ENCODE data around the gene COX14. TPM values are rescaled to one million over a fixed set of nuclear protein-coding genes. Genes with fewer than 3 reads are reported as not detected.
"Not testable (repeated sequence)": the region's sequence is repeated elsewhere in the genome, so short reads cannot be mapped to it uniquely, and the experiment has no call there.

Gene COX14
- total RNA-seq, 2 experiments from 2014 or later = 55.1 to 64.5 TPM

DNA sequence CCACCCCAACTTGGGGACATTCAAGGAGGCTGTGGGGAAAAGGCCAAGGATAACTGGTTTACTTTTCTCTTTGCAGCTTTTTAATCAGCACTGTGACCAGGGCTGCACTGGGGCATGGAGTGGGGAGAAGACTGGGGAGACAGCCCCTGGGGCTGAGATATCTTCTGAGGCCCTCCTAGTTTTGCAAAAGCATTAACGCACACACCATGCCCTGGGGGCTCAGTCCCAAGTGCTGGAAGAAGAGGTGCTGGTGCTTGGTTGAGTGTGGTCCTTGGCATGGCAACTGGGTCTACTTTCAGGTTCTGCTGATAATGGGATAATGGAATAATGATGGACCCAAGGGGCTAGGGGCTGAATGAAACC, 36.2 kb upstream of the COX14 start:
- Mint-ChIP-seq H3K27ac (no peak overlapping the region), H3K4me1 (peaks cover 4% of the 10 kb centered on the region), H3K9me3 (ENCODE audit: low read depth) (no peaks in the 10 kb centered on the region), H3K4me3 (no peak overlapping the region), H3K36me3 (no peaks in the 10 kb centered on the region), H3K27me3 (no peaks in the 10 kb centered on the region)
- ATAC-seq = no peak
- no peak for DNase-seq
- CTCF ChIA-PET = interaction anchor here (1.4 to 11.6 kb wide), 9 partner anchors 9 to 242 kb away, joined by 3 to 221 read pairs (median 7); partner anchors contain the start of genes COX14 and SMARCD1

DNA sequence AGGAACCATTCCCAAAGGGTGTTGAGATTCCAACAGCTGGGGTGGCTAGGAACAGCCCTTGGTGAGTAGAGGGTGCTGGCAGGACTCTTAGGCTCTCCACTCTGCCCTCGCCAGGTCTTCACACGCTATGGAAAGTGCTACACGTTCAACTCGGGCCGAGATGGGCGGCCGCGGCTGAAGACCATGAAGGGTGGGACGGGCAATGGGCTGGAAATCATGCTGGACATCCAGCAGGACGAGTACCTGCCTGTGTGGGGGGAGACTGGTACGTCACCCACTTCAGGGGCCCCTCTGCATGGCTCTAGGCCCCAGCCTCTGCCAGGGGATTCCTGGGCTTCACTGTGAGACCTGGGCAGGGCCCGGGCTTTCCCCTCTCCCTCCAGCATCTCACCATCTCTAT, 34.9 kb upstream of the COX14 start:
- Mint-ChIP-seq H3K27me3 (no peaks in the 10 kb centered on the region), H3K9me3 (ENCODE audit: low read depth) (no peaks in the 10 kb centered on the region), H3K27ac (no peak overlapping the region), H3K4me1 (peaks cover 2% of the 10 kb centered on the region), H3K36me3 (no peaks in the 10 kb centered on the region), H3K4me3 (no peak overlapping the region)
- DNase-seq (no peak), ATAC-seq (no peak)
- CTCF ChIA-PET = interaction anchor here (1.2 to 11.6 kb wide), 8 partner anchors 10 to 253 kb away, joined by 3 to 221 read pairs (median 6); partner anchors contain the start of gene COX14

DNA sequence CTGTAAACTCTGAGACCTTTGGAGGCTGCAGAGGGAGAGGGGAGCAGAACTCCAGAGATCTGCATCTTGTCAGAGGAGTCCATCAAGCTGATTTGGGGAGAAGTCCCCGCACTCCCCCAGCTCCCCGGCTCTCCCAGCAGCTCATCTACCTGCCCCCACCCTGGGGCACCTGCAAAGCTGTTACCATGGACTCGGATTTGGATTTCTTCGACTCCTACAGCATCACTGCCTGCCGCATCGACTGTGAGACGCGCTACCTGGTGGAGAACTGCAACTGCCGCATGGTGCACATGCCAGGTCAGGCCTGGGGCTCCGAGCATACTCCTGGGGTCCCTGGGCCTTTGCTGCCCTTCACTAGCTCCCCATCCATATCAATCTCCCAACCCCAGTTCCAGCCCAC, 33.8 kb upstream of the COX14 start:
- Mint-ChIP-seq H3K4me1 (peaks cover 2% of the 10 kb centered on the region), H3K36me3 (no peaks in the 10 kb centered on the region), H3K4me3 (no peak overlapping the region), H3K9me3 (ENCODE audit: low read depth) (no peaks in the 10 kb centered on the region), H3K27me3 (no peaks in the 10 kb centered on the region), H3K27ac (no peak overlapping the region)
- ATAC-seq (no peak), DNase-seq (no peak)
- CTCF ChIA-PET = interaction anchor here (0.6 to 1.8 kb wide), 4 partner anchors 11 to 941 kb away, joined by 3 to 8 read pairs (median 3); no protein-coding TSS in a partner anchor

DNA sequence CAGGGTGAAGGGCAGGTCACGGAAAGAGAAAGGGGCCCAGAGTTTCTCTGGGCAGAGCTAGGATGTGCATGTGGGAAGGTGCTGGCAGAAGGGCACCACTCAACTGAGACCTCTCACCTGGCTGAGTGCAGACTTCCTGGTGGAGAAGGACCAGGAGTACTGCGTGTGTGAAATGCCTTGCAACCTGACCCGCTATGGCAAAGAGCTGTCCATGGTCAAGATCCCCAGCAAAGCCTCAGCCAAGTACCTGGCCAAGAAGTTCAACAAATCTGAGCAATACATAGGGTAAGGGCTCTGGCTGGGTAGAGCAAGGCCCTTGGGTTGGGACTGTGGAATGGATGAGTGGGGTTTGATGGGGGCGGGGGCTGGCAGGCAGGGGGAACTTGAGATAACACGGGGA, 32.3 kb upstream of the COX14 start:
- CTCF ChIA-PET = interaction anchor here (1.1 to 1.5 kb wide), 2 partner anchors 9 to 235 kb away, joined by 3 to 6 read pairs; no protein-coding TSS in a partner anchor
- H3K27me3 Mint-ChIP-seq = no peaks in the 10 kb centered on the region
- H3K27ac Mint-ChIP-seq = no peak overlapping the region
- no peak overlapping the region for H3K4me3 Mint-ChIP-seq
- peaks cover 9% of the 10 kb centered on the region for H3K4me1 Mint-ChIP-seq
- H3K9me3 Mint-ChIP-seq (ENCODE audit: low read depth) = no peaks in the 10 kb centered on the region
- ATAC-seq (no peak), DNase-seq (no peak)
- H3K36me3 Mint-ChIP-seq = no peaks in the 10 kb centered on the region

DNA sequence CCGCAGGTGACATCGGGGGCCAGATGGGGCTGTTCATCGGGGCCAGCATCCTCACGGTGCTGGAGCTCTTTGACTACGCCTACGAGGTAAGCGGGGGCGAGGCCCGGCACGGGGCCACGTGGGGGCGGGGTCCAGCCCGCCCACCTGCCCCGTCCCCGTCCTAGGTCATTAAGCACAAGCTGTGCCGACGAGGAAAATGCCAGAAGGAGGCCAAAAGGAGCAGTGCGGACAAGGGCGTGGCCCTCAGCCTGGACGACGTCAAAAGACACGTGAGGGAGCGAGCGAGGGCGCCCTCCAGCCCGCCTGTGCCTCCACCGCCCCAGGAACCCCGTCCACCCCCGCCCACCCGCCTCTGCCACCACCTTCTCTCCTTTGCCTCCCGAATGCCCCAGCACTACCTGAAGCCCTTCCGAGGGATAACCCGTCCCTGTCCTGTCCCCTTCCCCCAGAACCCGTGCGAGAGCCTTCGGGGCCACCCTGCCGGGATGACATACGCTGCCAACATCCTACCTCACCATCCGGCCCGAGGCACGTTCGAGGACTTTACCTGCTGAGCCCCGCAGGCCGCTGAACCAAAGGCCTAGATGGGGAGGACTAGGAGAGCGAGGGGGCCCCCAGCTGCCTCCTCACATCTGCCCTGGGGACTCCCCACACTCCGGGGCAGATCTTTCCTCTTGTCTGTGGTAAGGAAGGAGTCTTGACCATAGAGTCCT, 30.8 kb upstream of the COX14 start:
- DNase-seq = no peak
- CTCF ChIA-PET = interaction anchor here (1.1 kb wide), 1 partner anchor 29 kb away, joined by 3 read pairs; no protein-coding TSS in a partner anchor
- Mint-ChIP-seq H3K27me3 (no peaks in the 10 kb centered on the region), H3K27ac (no peak overlapping the region), H3K9me3 (ENCODE audit: low read depth) (no peaks in the 10 kb centered on the region), H3K36me3 (no peaks in the 10 kb centered on the region), H3K4me1 (peaks cover 14% of the 10 kb centered on the region), H3K4me3 (no peak overlapping the region)
- ATAC-seq = no peak

DNA sequence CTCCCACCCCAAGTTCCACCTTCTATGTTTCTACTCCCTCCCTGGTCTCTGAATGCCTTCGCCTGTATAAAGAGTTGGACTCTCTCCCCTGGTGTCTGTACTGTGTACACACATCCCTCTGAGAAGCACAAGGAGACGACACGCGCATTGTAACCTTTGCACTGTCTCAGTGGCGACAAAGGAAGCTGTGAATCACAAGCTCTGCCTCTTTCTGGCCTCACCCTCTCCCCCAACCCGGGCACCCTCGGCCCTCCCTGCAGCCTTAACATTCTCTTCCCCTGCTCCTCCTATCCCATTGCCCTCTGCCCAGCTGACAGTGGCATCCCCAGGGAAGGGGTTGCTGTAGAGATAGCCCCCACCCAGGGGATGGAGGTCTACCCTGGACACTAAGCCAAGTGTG, 29.4 kb upstream of the COX14 start:
- no peak for DNase-seq
- no peak for ATAC-seq
- Mint-ChIP-seq H3K27me3 (no peaks in the 10 kb centered on the region), H3K9me3 (ENCODE audit: low read depth) (no peaks in the 10 kb centered on the region), H3K4me3 (no peak overlapping the region), H3K27ac (no peak overlapping the region), H3K36me3 (no peaks in the 10 kb centered on the region), H3K4me1 (peaks cover 25% of the 10 kb centered on the region)
- CTCF ChIA-PET = interaction anchor here (1.1 to 3.0 kb wide), 7 partner anchors 12 to 116 kb away, joined by 3 to 13 read pairs (median 4); no protein-coding TSS in a partner anchor

DNA sequence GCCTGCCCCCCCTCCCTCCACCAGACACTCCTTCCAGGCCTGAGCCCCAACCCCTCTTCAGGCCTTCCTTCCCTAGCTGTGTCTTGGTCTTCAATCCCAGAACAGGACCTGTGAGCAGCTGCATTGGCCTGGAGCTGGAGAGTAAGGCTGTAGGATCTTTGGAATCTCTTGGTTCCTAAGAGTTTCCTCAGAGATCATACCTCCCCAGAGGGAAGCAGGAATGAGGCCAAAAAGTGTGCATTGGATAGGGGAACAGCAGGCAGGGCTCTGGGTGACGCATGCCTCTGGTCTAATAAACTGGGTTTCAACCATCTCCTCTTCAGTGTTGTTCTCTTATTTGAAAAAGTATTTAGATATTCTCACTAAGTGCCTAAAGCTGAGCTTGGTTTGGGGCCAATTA, 28.7 kb upstream of the COX14 start:
- H3K27me3 Mint-ChIP-seq = no peaks in the 10 kb centered on the region
- H3K4me3 Mint-ChIP-seq = peak overlapping the region; percentile 61
- H3K27ac Mint-ChIP-seq = peak overlapping the region; percentile 74
- no peaks in the 10 kb centered on the region for H3K9me3 Mint-ChIP-seq (ENCODE audit: low read depth)
- ATAC-seq (no peak), DNase-seq (no peak)
- peaks cover 31% of the 10 kb centered on the region for H3K4me1 Mint-ChIP-seq
- peaks cover under 1% of the 10 kb centered on the region for H3K36me3 Mint-ChIP-seq
- CTCF ChIA-PET = interaction anchor here (1.1 to 3.0 kb wide), 7 partner anchors 13 to 117 kb away, joined by 3 to 13 read pairs (median 4); no protein-coding TSS in a partner anchor

DNA sequence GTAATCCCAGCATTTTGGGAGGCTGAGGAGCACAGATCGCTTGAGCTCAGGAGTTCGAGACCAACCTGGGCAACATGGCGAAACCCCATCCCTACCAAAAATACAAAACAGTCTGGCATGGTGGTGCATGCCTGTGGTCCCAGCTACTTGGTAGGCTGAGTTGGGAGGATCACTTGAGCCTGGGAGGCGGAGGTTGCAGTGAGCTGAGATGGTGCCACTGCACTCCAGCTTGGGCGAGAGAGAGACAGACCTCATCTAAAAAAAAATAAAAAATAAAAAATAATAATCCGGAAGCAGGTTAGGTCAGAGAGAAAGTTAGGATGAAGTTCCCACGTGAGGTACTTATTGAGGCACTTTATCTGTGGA, 27.6 kb upstream of the COX14 start:
- CTCF ChIA-PET = interaction anchor here (0.7 to 6.8 kb wide), 17 partner anchors 9 to 964 kb away, joined by 3 to 70 read pairs (median 5); partner anchors contain the start of genes CERS5, COX14, LETMD1 and LIMA1
- H3K4me1 Mint-ChIP-seq = peaks cover 38% of the 10 kb centered on the region

DNA sequence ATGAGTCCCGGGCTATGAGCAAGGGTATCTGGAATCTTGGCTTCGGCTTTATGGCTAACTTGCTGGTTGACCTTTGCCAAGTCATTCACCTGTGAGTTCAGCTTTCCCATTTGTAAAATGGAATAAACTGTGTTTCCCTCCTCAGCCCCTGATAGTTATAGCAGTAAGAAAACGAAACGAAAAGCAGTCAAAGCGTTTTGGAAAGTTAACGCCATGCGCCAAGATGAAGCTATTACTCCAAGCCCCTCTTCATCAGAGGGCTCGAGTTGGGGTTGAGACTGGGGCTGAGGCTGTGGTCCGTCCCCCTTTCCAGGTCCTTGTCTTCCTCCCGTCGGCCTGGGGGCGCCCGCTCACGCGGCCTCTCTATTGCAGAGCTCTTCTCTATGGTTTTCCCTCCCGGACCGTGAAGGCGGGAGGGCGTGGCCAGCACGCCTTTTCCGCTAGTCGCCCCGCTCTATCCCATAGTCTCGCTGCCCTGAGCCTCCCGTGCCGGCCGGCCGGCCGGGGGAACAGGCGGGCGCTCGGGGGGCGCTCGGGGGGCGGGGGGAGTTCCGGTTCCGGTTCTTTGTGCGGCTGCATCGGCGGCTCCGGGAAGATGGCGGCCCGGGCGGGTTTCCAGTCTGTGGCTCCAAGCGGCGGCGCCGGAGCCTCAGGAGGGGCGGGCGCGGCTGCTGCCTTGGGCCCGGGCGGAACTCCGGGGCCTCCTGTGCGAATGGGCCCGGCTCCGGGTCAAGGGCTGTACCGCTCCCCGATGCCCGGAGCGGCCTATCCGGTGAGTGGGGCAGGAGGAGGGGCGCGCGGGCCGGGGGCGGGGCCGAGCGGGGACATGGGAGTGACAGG, 27.0 kb upstream of the COX14 start, which contains the start of gene SMARCD1:
Gene SMARCD1 (plus strand): TSS at position 568 of the 840 bp plus-strand sequence. CDS start 28 bp downstream, at position 596.
- no peaks in the 10 kb centered on the region for H3K27me3 Mint-ChIP-seq
- H3K4me3 Mint-ChIP-seq = peak within 1 kb of the TSS; percentile 88
- CTCF ChIA-PET = interaction anchor here (0.7 to 6.8 kb wide), 19 partner anchors 10 to 963 kb away, joined by 3 to 70 read pairs (median 5); partner anchors contain the start of genes CERS5, COX14, LETMD1 and LIMA1
- H3K27ac Mint-ChIP-seq = peak within 1 kb of the TSS; percentile 95
- peak; percentile 86 for ATAC-seq
- H3K9me3 Mint-ChIP-seq (ENCODE audit: low read depth) = no peaks in the 10 kb centered on the region
- H3K36me3 Mint-ChIP-seq = peaks cover 13% of the 10 kb centered on the region
- peak; percentile 90 for DNase-seq
- peaks cover 38% of the 10 kb centered on the region for H3K4me1 Mint-ChIP-seq

More for the DNA sequence above, 27.6 kb upstream of the COX14 start:
- ATAC-seq; H3K27me3 Mint-ChIP-seq; H3K9me3 Mint-ChIP-seq (ENCODE audit: low read depth); H3K36me3 Mint-ChIP-seq; DNase-seq: not testable (repeated sequence)
- Mint-ChIP-seq H3K27ac (peak overlapping the region; percentile 95), H3K4me3 (peak overlapping the region; percentile 88)

DNA sequence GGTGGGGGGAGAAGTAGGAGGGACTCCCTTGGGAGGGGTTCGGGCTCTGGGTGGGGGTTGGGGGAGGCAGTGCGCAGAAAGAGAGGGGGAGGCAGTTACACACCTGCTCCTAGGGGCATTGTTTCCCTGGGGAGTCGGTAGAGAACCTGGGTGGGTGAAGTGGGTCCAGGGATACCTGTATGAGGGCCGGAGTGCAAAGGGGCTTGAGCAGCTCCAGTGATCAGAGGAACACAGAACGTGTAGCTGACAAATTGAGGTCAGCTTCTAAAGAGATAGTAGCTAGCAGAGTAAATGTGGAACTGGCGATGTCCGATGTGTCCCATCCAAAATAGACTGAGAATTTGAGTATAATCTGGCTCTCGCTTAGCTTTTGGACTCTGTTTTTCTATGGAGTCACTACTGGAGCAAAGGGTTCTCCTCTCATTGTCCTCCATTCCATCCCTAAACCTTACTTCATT, 26.4 kb upstream of the COX14 start:
- Mint-ChIP-seq H3K36me3 (peaks cover 17% of the 10 kb centered on the region), H3K4me3 (peak overlapping the region; percentile 86), H3K4me1 (peaks cover 38% of the 10 kb centered on the region), H3K9me3 (ENCODE audit: low read depth) (no peaks in the 10 kb centered on the region), H3K27ac (peak overlapping the region; percentile 89), H3K27me3 (no peaks in the 10 kb centered on the region)
- ATAC-seq = no peak
- DNase-seq = no peak
- CTCF ChIA-PET = interaction anchor here (0.8 to 6.8 kb wide), 13 partner anchors 10 to 229 kb away, joined by 3 to 70 read pairs (median 6); partner anchors contain the start of genes CERS5, COX14 and LIMA1

DNA sequence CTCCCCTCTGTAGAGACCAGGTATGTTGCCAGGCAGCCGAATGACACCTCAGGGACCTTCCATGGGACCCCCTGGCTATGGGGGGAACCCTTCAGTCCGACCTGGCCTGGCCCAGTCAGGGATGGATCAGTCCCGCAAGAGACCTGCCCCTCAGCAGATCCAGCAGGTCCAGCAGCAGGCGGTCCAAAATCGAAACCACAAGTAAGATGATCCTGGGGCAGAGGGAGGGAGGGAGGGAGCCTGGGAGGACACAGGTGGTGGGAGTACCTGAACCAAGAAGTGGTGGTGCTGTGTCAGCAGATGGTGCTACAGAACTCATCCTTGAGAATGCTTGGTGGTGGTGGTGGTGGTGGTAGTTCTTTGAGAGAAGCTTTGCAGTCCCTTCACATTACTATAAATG, 25.9 kb upstream of the COX14 start:
- no peak for DNase-seq
- no peak for ATAC-seq
- Mint-ChIP-seq H3K4me3 (peak overlapping the region; percentile 86), H3K27me3 (no peaks in the 10 kb centered on the region), H3K4me1 (peaks cover 38% of the 10 kb centered on the region), H3K9me3 (ENCODE audit: low read depth) (no peaks in the 10 kb centered on the region), H3K27ac (peak overlapping the region; percentile 89), H3K36me3 (peaks cover 20% of the 10 kb centered on the region)
- CTCF ChIA-PET = interaction anchor here (0.8 to 6.8 kb wide), 5 partner anchors 25 to 228 kb away, joined by 3 to 70 read pairs (median 5); partner anchors contain the start of genes CERS5 and COX14

DNA sequence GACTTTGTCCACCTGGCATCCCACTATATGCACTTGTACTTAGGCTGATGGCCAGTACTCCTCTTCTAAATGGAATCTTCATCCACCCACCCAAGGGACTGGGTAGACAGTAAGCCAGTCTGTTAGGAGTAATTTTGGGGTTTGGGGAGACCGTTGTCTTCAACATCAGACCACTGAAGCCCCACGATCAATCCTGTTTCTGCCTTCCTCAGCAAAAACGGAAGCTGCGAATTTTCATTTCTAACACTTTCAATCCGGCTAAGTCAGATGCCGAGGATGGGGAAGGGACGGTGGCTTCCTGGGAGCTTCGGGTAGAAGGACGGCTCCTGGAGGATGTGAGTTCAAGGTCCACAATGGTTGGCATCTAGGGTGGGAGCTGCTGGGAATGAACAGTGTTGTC, 24.9 kb upstream of the COX14 start:
- Mint-ChIP-seq H3K27me3 (no peaks in the 10 kb centered on the region), H3K36me3 (peaks cover 24% of the 10 kb centered on the region), H3K27ac (no peak overlapping the region), H3K4me1 (peaks cover 38% of the 10 kb centered on the region), H3K9me3 (ENCODE audit: low read depth) (no peaks in the 10 kb centered on the region), H3K4me3 (no peak overlapping the region)
- CTCF ChIA-PET = interaction anchor here (1.0 to 6.8 kb wide), 7 partner anchors 10 to 227 kb away, joined by 3 to 70 read pairs (median 8); partner anchors contain the start of gene COX14
- no peak for DNase-seq
- no peak for ATAC-seq

DNA sequence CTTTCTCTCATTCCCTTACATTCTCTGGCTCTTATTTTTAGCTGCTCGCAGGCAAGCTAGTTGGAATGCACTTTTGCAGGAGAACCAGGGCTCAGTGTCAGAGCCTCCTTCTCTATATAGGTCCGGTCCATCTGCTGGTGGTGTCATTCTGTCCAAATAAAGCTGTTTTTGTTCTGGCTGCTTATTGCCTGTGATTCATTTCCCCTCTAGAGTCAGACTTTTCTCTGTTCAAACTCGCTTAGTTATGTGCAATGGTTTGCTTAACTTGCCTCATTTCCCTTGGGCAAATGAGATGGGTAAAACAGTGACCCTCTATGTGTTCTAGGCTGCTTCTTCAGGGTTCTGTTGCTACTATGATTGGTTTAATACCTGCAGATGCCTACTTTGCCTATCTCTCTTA, 24.0 kb upstream of the COX14 start:
- ATAC-seq (no peak), DNase-seq (no peak)
- H3K4me1 Mint-ChIP-seq = peaks cover 38% of the 10 kb centered on the region
- H3K4me3 Mint-ChIP-seq = no peak overlapping the region
- CTCF ChIA-PET = interaction anchor here (0.6 to 6.8 kb wide), 16 partner anchors 9 to 227 kb away, joined by 3 to 70 read pairs (median 4); partner anchors contain the start of genes COX14, GPD1 and RACGAP1
- H3K9me3 Mint-ChIP-seq (ENCODE audit: low read depth) = no peaks in the 10 kb centered on the region
- peaks cover 24% of the 10 kb centered on the region for H3K36me3 Mint-ChIP-seq
- H3K27me3 Mint-ChIP-seq = no peaks in the 10 kb centered on the region
- H3K27ac Mint-ChIP-seq = no peak overlapping the region

Measured in activated CD8-positive, alpha-beta memory T cell treated with anti-CD3 and anti-CD28 coated beads, Interleukin-2, amount 10 ng/mL, durations not matched to agents 7 days and 5 days (primary cell).